Sigmoid colon (tissue), 4 donors: ENCODE results near the gene CPNE6.
"Not testable (repeated sequence)": the region's sequence is repeated elsewhere in the genome, so short reads cannot be mapped to it uniquely, and the experiment has no call there.

ENCODE experiments used
- POLR2A ChIP-seq, 2 donors: fragments of 450-650 bp; IDR thresholded peaks; one replicate each; pipeline ENCODE4 v1.6.1; 2016; ENCODE audit warnings: antibody characterized with exemption in 2 of 2, mild to moderate bottlenecking in 2 of 2, moderate library complexity in 2 of 2
- POLR2AphosphoS5 ChIP-seq, 4 donors: sonication (generic); formaldehyde crosslinking; IDR thresholded peaks; one replicate each; pipeline ENCODE4 v1.6.1; 2017; ENCODE audit warnings: antibody characterized with exemption in 4 of 4
- TF ChIP-seq, protein P1 (sequence below), 4 experiments: fragments of 450-650 bp in 3 of 4; fragments of 200-600 bp in 1 of 4; IDR thresholded peaks; one replicate each; pipeline ENCODE4 v1.5.1; 2016 to 2019; ENCODE audit warnings: antibody characterized with exemption in 4 of 4, mild to moderate bottlenecking in 3 of 4, moderate library complexity in 2 of 4

DNA sequence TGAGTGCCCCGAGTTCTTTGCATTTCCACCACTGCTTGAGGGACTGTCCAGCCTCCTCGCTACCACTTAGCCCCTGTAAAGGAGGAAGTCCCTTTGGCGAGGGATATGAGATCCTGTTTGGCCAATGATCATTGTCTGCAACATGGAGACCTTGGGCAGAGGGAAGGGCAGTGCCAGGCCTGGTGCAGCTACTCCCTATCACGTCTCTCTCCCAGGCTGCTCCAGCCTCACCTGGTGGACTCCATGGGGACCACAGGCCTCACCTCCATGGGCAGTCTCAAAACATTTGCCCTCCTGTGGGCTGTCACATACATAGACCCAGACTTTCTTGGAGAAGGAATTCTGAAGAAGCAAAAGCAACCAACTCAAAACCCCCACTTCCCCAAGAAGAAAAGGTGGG is 35.6 kb upstream of the CPNE6 start:
- TF ChIP-seq, protein P1, sequence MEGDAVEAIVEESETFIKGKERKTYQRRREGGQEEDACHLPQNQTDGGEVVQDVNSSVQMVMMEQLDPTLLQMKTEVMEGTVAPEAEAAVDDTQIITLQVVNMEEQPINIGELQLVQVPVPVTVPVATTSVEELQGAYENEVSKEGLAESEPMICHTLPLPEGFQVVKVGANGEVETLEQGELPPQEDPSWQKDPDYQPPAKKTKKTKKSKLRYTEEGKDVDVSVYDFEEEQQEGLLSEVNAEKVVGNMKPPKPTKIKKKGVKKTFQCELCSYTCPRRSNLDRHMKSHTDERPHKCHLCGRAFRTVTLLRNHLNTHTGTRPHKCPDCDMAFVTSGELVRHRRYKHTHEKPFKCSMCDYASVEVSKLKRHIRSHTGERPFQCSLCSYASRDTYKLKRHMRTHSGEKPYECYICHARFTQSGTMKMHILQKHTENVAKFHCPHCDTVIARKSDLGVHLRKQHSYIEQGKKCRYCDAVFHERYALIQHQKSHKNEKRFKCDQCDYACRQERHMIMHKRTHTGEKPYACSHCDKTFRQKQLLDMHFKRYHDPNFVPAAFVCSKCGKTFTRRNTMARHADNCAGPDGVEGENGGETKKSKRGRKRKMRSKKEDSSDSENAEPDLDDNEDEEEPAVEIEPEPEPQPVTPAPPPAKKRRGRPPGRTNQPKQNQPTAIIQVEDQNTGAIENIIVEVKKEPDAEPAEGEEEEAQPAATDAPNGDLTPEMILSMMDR (IDR thresholded peaks at IDR 0.05): peak in 1 of 4 experiments; percentile 6
- not testable (repeated sequence) for TF ChIP-seq POLR2A, POLR2AphosphoS5 (IDR thresholded peaks at IDR 0.05)
